LNCaP clone FGC (cell line): Measurements from ENCODE around the gene PERM1.

Experiments used
- DNase-seq: peaks from one replicate; pipeline ENCODE4 v3.0.0-alpha.2; 2011; ENCODE audit warnings: low read depth
- H3K4me3 ChIP-seq: 2 replicates; pipeline ENCODE4 v1.5.1; 2011; ENCODE audit warnings: mild to moderate bottlenecking, low read depth, low read length, control low read depth
- TF ChIP-seq, protein P1 (sequence below): IDR thresholded peaks from 2 replicates; pipeline ENCODE4 v1.5.1; 2012; ENCODE audit warnings: mild to moderate bottlenecking; ENCODE audit not compliant: control insufficient read depth, insufficient read depth; ENCODE audit errors: extremely low read depth

PERM1 gene

GRCh38 chr1:927748-928147 lies 54.1 kb downstream of the PERM1 start:
- no peak overlapping the region for H3K4me3 ChIP-seq
- no peak for DNase-seq
- TF ChIP-seq, protein P1, sequence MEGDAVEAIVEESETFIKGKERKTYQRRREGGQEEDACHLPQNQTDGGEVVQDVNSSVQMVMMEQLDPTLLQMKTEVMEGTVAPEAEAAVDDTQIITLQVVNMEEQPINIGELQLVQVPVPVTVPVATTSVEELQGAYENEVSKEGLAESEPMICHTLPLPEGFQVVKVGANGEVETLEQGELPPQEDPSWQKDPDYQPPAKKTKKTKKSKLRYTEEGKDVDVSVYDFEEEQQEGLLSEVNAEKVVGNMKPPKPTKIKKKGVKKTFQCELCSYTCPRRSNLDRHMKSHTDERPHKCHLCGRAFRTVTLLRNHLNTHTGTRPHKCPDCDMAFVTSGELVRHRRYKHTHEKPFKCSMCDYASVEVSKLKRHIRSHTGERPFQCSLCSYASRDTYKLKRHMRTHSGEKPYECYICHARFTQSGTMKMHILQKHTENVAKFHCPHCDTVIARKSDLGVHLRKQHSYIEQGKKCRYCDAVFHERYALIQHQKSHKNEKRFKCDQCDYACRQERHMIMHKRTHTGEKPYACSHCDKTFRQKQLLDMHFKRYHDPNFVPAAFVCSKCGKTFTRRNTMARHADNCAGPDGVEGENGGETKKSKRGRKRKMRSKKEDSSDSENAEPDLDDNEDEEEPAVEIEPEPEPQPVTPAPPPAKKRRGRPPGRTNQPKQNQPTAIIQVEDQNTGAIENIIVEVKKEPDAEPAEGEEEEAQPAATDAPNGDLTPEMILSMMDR: no peak

DNA sequence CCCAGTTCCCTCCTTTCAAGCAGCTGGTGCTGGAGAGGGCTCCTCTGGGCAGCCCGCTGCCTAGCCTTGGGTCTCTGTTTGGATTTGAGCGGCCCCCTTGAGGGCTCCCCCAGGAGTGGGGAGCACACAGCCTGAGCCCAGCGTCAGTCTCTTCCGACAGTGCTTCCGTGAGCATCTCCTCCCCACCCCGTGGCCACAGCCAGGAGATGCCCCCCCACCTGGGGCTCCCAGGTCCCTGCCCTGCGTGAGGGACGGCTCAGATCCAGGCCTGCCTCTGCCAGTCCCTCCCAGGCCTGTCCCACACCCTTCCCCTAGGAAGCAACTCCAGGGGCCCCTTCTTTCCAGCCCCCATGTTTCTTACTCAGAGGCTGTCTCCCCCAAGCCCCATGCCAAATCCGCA lies 54.7 kb downstream of the PERM1 start:
- no peak overlapping the region for H3K4me3 ChIP-seq
- TF ChIP-seq, protein P1: no peak
- DNase-seq: no peak

- TF ChIP-seq, protein P1: no peak
- peak overlapping the region; percentile 53 for H3K4me3 ChIP-seq
- no peak for DNase-seq
These were observed 56.1 kb downstream of the PERM1 start for GRCh38 chr1:925561-926421.
